Loucy (cell line): ENCODE measurements around the gene NDUFB8.

Experiments
- H2AFZ ChIP-seq: fragments of 200-600 bp; sonication (generic); 2 replicates; pipeline ENCODE4 v1.6.0; 2016; ENCODE audit warnings: antibody characterized with exemption, mild to moderate bottlenecking, low read length, moderate library complexity
- H3F3A ChIP-seq: fragments of 200-600 bp; 2 replicates; pipeline ENCODE4 v1.6.0; 2016; ENCODE audit warnings: antibody characterized with exemption, low read depth, mild to moderate bottlenecking
- H3K27me3 ChIP-seq: fragments of 200-600 bp; sonication (generic); 2 replicates; pipeline ENCODE4 v1.6.1; 2014; ENCODE audit warnings: low read length, mild to moderate bottlenecking; ENCODE audit not compliant: insufficient read depth, poor library complexity, severe bottlenecking
- H3K36me3 ChIP-seq: fragments of 200-600 bp; sonication (generic); 2 replicates; pipeline ENCODE4 v1.6.1; 2016; ENCODE audit warnings: low read length; ENCODE audit not compliant: insufficient read depth
- H3K4me1 ChIP-seq: fragments of 200-600 bp; sonication (generic); 2 replicates; pipeline ENCODE4 v1.5.1; 2014; ENCODE audit warnings: low read length, mild to moderate bottlenecking; ENCODE audit not compliant: insufficient read depth, poor library complexity, severe bottlenecking
- H3K4me2 ChIP-seq: fragments of 200-600 bp; sonication (generic); 2 replicates; pipeline ENCODE4 v1.6.0; 2014; ENCODE audit warnings: antibody characterized with exemption, low read length, low read depth, mild to moderate bottlenecking; ENCODE audit not compliant: poor library complexity, severe bottlenecking
- H3K4me3 ChIP-seq: fragments of 200-600 bp; sonication (generic); 2 replicates; pipeline ENCODE4 v1.5.1; 2014; ENCODE audit warnings: low read length, mild to moderate bottlenecking, mixed read lengths; ENCODE audit not compliant: poor library complexity, severe bottlenecking
- H3K79me2 ChIP-seq: fragments of 200-600 bp; sonication (generic); 2 replicates; pipeline ENCODE4 v1.6.1; 2014; ENCODE audit warnings: low read length; ENCODE audit not compliant: insufficient read depth
- H3K9ac ChIP-seq: fragments of 200-600 bp; sonication (generic); 2 replicates; pipeline ENCODE4 v1.6.0; 2014; ENCODE audit warnings: mild to moderate bottlenecking, low read depth, low read length, moderate library complexity; ENCODE audit not compliant: poor library complexity, severe bottlenecking
- H3K9me2 ChIP-seq: fragments of 200-600 bp; sonication (generic); replicated peaks from 2 replicates; pipeline ENCODE4 v1.6.1; 2016; ENCODE audit warnings: low read depth, low read length, mixed read lengths
- H3K9me3 ChIP-seq: fragments of 200-600 bp; sonication (generic); 2 replicates; pipeline ENCODE4 v1.6.1; 2014; ENCODE audit warnings: mild to moderate bottlenecking, antibody characterized with exemption, low read length, low read depth; ENCODE audit not compliant: insufficient read depth
- H4K20me1 ChIP-seq: fragments of 200-600 bp; sonication (generic); 2 replicates; pipeline ENCODE4 v1.6.0; 2014; ENCODE audit warnings: antibody characterized with exemption, low read length, mild to moderate bottlenecking; ENCODE audit not compliant: insufficient read depth, poor library complexity, severe bottlenecking
- EZH2phosphoT487 ChIP-seq: fragments of 200-600 bp; IDR thresholded peaks from 2 replicates; pipeline ENCODE4 v1.6.1; 2018; ENCODE audit warnings: antibody characterized with exemption, mild to moderate bottlenecking, moderate library complexity, borderline replicate concordance
- TF ChIP-seq, protein P1 (sequence below): fragments of 200-600 bp; sonication (generic); conservative IDR thresholded peaks from 2 replicates; pipeline ENCODE4 v1.5.1; 2014; ENCODE audit warnings: mild to moderate bottlenecking, antibody characterized with exemption, low read length

Gene NDUFB8

DNA sequence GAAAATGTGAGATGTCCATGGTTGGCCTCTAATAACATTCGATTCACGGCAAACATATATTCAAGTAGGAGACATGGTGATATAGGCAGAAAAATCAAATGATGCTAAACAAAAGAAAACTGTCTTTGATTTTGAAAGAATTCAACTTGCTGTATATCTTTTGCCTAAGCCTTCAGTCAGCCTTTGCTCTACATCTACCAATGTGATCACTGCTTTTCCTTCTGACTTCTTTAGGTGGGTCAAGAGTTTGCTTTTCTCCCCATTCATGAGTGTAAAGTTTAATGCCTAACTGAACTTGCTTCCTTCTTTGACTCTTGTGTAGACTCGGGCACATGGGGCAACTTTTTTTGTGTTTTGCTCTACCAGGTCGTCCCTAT lies 5.7 kb upstream of the NDUFB8 start:
- Histone ChIP-seq H3K36me3 (peaks cover 3% of the 10 kb centered on the region; the same call in 1 of the 2 replicates), H3F3A (no peaks in the 10 kb centered on the region), H4K20me1 (peaks cover 31% of the 10 kb centered on the region), H3K79me2 (peaks cover 45% of the 10 kb centered on the region), H3K9ac (peak overlapping the region; percentile 84), H2AFZ (peak overlapping the region; percentile 75), H3K4me1 (peaks cover 47% of the 10 kb centered on the region), H3K9me3 (no peaks in the 10 kb centered on the region), H3K4me3 (peak overlapping the region; percentile 85), H3K4me2 (peak overlapping the region; percentile 51), H3K9me2 (no peaks in the 10 kb centered on the region), H3K27me3 (no peaks in the 10 kb centered on the region)
- no peak for TF ChIP-seq EZH2phosphoT487
- TF ChIP-seq, protein P1, sequence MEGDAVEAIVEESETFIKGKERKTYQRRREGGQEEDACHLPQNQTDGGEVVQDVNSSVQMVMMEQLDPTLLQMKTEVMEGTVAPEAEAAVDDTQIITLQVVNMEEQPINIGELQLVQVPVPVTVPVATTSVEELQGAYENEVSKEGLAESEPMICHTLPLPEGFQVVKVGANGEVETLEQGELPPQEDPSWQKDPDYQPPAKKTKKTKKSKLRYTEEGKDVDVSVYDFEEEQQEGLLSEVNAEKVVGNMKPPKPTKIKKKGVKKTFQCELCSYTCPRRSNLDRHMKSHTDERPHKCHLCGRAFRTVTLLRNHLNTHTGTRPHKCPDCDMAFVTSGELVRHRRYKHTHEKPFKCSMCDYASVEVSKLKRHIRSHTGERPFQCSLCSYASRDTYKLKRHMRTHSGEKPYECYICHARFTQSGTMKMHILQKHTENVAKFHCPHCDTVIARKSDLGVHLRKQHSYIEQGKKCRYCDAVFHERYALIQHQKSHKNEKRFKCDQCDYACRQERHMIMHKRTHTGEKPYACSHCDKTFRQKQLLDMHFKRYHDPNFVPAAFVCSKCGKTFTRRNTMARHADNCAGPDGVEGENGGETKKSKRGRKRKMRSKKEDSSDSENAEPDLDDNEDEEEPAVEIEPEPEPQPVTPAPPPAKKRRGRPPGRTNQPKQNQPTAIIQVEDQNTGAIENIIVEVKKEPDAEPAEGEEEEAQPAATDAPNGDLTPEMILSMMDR = no peak

DNA sequence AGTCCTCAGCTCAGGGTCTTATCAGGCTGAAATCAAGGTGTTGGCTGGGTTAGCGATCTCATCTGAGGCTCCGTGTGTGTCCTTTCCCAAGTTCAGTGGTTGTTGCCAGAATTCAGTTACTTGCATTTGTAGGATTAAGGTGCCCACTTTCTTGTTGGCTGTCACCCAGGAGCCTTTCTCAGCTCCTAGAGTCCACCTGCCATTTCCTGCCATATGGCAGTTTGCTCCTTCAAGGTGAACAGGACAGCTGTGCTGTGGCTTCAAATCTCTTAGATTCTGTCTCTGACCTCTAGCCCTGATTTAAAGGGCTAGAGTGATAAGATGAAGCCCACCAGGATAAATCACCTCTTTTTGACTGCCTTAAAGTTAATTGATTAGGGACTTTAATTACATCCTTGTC lies 5.1 kb upstream of the NDUFB8 start:
- TF ChIP-seq, protein P1 = no peak
- no peak for TF ChIP-seq EZH2phosphoT487
- Histone ChIP-seq H3K9me3 (no peaks in the 10 kb centered on the region), H3K9me2 (no peaks in the 10 kb centered on the region), H3F3A (no peaks in the 10 kb centered on the region), H4K20me1 (peaks cover 30% of the 10 kb centered on the region), H3K4me1 (peaks cover 53% of the 10 kb centered on the region), H3K36me3 (no peaks in the 10 kb centered on the region; the same call in 1 of the 2 replicates), H3K79me2 (peaks cover 45% of the 10 kb centered on the region), H3K27me3 (no peaks in the 10 kb centered on the region), H3K4me2 (peak overlapping the region; percentile 51), H3K9ac (peak overlapping the region; percentile 84), H2AFZ (peak overlapping the region; percentile 75), H3K4me3 (peak overlapping the region; percentile 85)

DNA sequence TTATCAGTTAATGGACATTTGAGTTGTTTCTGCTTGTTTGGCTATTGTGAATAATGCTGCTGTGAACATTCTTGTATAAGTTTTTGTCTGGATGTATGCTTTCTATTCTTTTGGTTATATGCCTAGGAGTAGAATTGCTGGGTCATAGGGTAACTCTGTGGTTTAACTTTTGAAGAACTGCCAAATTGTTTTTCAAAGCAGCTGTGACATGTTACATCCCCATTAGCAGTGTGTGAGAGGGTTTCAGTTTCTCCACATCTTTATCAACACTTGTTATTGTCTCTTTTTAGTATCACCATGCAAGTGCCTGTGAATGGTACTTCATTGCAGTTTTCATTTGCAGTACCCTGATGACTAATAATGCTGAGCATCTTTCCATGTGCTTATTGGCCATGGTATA lies 2.1 kb upstream of the NDUFB8 start:
- Histone ChIP-seq H3K4me1 (peaks cover 49% of the 10 kb centered on the region), H3K9ac (no peak overlapping the region), H3K36me3 (peaks cover 5% of the 10 kb centered on the region; the same call in 1 of the 2 replicates), H3K9me3 (no peaks in the 10 kb centered on the region), H4K20me1 (peaks cover 20% of the 10 kb centered on the region), H3F3A (no peaks in the 10 kb centered on the region), H3K4me3 (no peak overlapping the region), H3K79me2 (peaks cover 45% of the 10 kb centered on the region), H3K9me2 (no peaks in the 10 kb centered on the region), H2AFZ (no peak overlapping the region), H3K4me2 (no peak overlapping the region), H3K27me3 (no peaks in the 10 kb centered on the region)
- TF ChIP-seq, protein P1 = no peak
- TF ChIP-seq EZH2phosphoT487 = no peak
